Neuronal stem cell (in vitro differentiated cells): ENCODE data around the gene FBXO41.

Experiments
- DNase-seq: peaks from one replicate; pipeline ENCODE4 v3.0.0-alpha.2; 2013; ENCODE audit warnings: low spot score
- H2AFZ ChIP-seq: one replicate; pipeline ENCODE4 v1.6.1; 2013; ENCODE audit warnings: mild to moderate bottlenecking, low read length, inconsistent platforms
- H2AK5ac ChIP-seq: 2 replicates; pipeline ENCODE4 v1.6.1; 2013; ENCODE audit warnings: low read depth, mild to moderate bottlenecking, inconsistent platforms, low read length, moderate library complexity, mixed read lengths
- H2BK120ac ChIP-seq: 2 replicates; pipeline ENCODE4 v1.6.1; 2013; ENCODE audit warnings: low read depth, mild to moderate bottlenecking, inconsistent platforms, low read length, moderate library complexity, mixed read lengths
- H2BK12ac ChIP-seq: one replicate; pipeline ENCODE4 v1.6.1; 2013; ENCODE audit warnings: low read length, inconsistent platforms
- H2BK15ac ChIP-seq: 2 replicates; pipeline ENCODE4 v1.6.1; 2013; ENCODE audit warnings: mild to moderate bottlenecking, low read length, inconsistent platforms, mixed read lengths
- H2BK5ac ChIP-seq: one replicate; pipeline ENCODE4 v1.6.1; 2013; ENCODE audit warnings: inconsistent platforms, mild to moderate bottlenecking, low read length, moderate library complexity
- H3K14ac ChIP-seq: one replicate; pipeline ENCODE4 v1.6.1; 2013; ENCODE audit warnings: low read length, inconsistent platforms
- H3K18ac ChIP-seq: 2 replicates; pipeline ENCODE4 v1.6.1; 2013; ENCODE audit warnings: low read length, inconsistent platforms
- H3K23ac ChIP-seq: 2 replicates; pipeline ENCODE4 v1.6.1; 2013; ENCODE audit warnings: low read depth, mild to moderate bottlenecking, mixed read lengths, low read length, inconsistent platforms; ENCODE audit not compliant: poor library complexity
- H3K27ac ChIP-seq: replicated peaks from 3 replicates; pipeline ENCODE4 v1.5.1; 2013; ENCODE audit warnings: low read length, inconsistent platforms
- H3K27me3 ChIP-seq, 3 experiments: 2 replicates each; pipeline ENCODE4 v1.6.1; 2013; ENCODE audit warnings: low read length in 3 of 3, mild to moderate bottlenecking in 2 of 3, inconsistent platforms in 1 of 3, low read depth in 1 of 3, mixed read lengths in 1 of 3, moderate library complexity in 1 of 3; ENCODE audit not compliant: control insufficient read depth in 3 of 3, insufficient read depth in 3 of 3
- H3K36me3 ChIP-seq, 2 donors: replicated peaks in 1 of 2; 2 replicates each; pipeline ENCODE4 v1.6.1; 2013; ENCODE audit warnings: low read length in 2 of 2; ENCODE audit not compliant: control insufficient read depth in 2 of 2, insufficient read depth in 2 of 2
- H3K4ac ChIP-seq: 2 replicates; pipeline ENCODE4 v1.6.1; 2013; ENCODE audit warnings: inconsistent platforms, mild to moderate bottlenecking, low read length, moderate library complexity
- H3K4me1 ChIP-seq, 2 donors: 1 replicate in 1 of 2; 2 replicates in 1 of 2; pipeline ENCODE4 v1.6.1; 2013; ENCODE audit warnings: low read length in 2 of 2, low read depth in 1 of 2; ENCODE audit not compliant: control insufficient read depth in 2 of 2, insufficient read depth in 1 of 2
- H3K4me2 ChIP-seq: one replicate; pipeline ENCODE4 v1.6.1; 2013; ENCODE audit warnings: mild to moderate bottlenecking, low read length, inconsistent platforms; ENCODE audit not compliant: insufficient read depth, poor library complexity, severe bottlenecking
- H3K4me3 ChIP-seq, 2 donors: 2 replicates each; pipeline ENCODE4 v1.5.1; 2013; ENCODE audit warnings: low read length in 2 of 2, mild to moderate bottlenecking in 2 of 2, inconsistent platforms in 1 of 2, moderate library complexity in 1 of 2
- H3K79me1 ChIP-seq: one replicate; pipeline ENCODE4 v1.6.1; 2013; ENCODE audit warnings: low read depth, mild to moderate bottlenecking, inconsistent platforms, low read length, moderate library complexity
- H3K9ac ChIP-seq: one replicate; pipeline ENCODE4 v1.6.1; 2013; ENCODE audit warnings: mild to moderate bottlenecking, low read depth, low read length, inconsistent platforms; ENCODE audit not compliant: poor library complexity
- H3K9me3 ChIP-seq, 2 donors: replicated peaks in 1 of 2; 2 replicates each; pipeline versions ENCODE3 to v1.6.1; 2013; ENCODE audit warnings: low read length in 2 of 2, mild to moderate bottlenecking in 2 of 2, inconsistent platforms in 1 of 2, low read depth in 1 of 2, mixed read lengths in 1 of 2, moderate library complexity in 1 of 2; ENCODE audit not compliant: control insufficient read depth in 2 of 2, insufficient read depth in 1 of 2
- H4K8ac ChIP-seq: one replicate; pipeline ENCODE4 v1.6.1; 2013; ENCODE audit warnings: low read depth, mild to moderate bottlenecking, inconsistent platforms, low read length, moderate library complexity
- H4K91ac ChIP-seq: one replicate; pipeline ENCODE4 v1.6.1; 2013; ENCODE audit warnings: low read length, low read depth, mild to moderate bottlenecking, inconsistent platforms; ENCODE audit not compliant: poor library complexity
- WGBS, 2 donors: extraction: QIAGEN DNeasy Blood & Tissue Kit; methylation state at CpG; one replicate each; pipeline ENCODE4 v1.1.7; 2013; ENCODE audit warnings: missing lambda C conversion rate in 2 of 2, mixed read lengths in 1 of 2; ENCODE audit not compliant: insufficient read length in 2 of 2, insufficient replicate concordance in 1 of 2; ENCODE audit errors: extremely low coverage in 2 of 2; 5-methylcytosine and 5-hydroxymethylcytosine counted together

The FBXO41 gene

GRCh38 chr2:73235315-73236028 is 48.8 kb downstream of the FBXO41 start:
- H3K9me3 ChIP-seq = no peaks in the 10 kb centered on the region
- H3K36me3 ChIP-seq = peaks cover 14 to 51% of the 10 kb centered on the region in 2 donors
- peak overlapping the region; percentile 76 for H3K4me2 ChIP-seq
- H3K27ac ChIP-seq = no peak overlapping the region
- H2AFZ ChIP-seq = no peak overlapping the region
- H2AK5ac ChIP-seq = peak overlapping the region; percentile 86
- DNase-seq = no peak
- no peak overlapping the region for H3K4ac ChIP-seq
- no peak overlapping the region for H2BK15ac ChIP-seq
- H4K8ac ChIP-seq = no peak overlapping the region
- no peak overlapping the region for H2BK12ac ChIP-seq
- peaks cover 5% of the 10 kb centered on the region for H3K79me1 ChIP-seq
- peak overlapping the region; percentile 85 to 98 for H3K4me3 ChIP-seq
- no peak overlapping the region for H4K91ac ChIP-seq
- H3K27me3 ChIP-seq = no peaks in the 10 kb centered on the region
- no CpG with 5 or more reads among the region's 11 CpGs for WGBS, 2 donors
- no peak overlapping the region for H3K14ac ChIP-seq
- H3K18ac ChIP-seq = no peak overlapping the region
- no peak overlapping the region for H3K23ac ChIP-seq
- H2BK120ac ChIP-seq = no peak overlapping the region
- H3K4me1 ChIP-seq = peaks cover 11 to 13% of the 10 kb centered on the region in 2 donors
- H3K9ac ChIP-seq = peak overlapping the region; percentile 64
- no peak overlapping the region for H2BK5ac ChIP-seq

- peaks cover 5% of the 10 kb centered on the region for H3K79me1 ChIP-seq
- peaks cover 11 to 13% of the 10 kb centered on the region in 2 donors for H3K4me1 ChIP-seq
- no peak within 1 kb of the TSS for H4K8ac ChIP-seq
- H3K4me3 ChIP-seq = peak within 1 kb of the TSS; percentile 85 to 98
- H3K36me3 ChIP-seq = peaks cover 7 to 43% of the 10 kb centered on the region in 2 donors
- peak within 1 kb of the TSS; percentile 44 for H2BK120ac ChIP-seq
- peak; percentile 84 for DNase-seq
- peak within 1 kb of the TSS; percentile 94 for H2BK5ac ChIP-seq
- no peak within 1 kb of the TSS for H4K91ac ChIP-seq
- peak within 1 kb of the TSS; percentile 99 for H3K18ac ChIP-seq
- no peak within 1 kb of the TSS for H2BK15ac ChIP-seq
- H3K9me3 ChIP-seq = no peaks in the 10 kb centered on the region
- peak within 1 kb of the TSS; percentile 90 for H2AFZ ChIP-seq
- H3K23ac ChIP-seq = peak within 1 kb of the TSS; percentile 92
- peak within 1 kb of the TSS; percentile 97 for H3K9ac ChIP-seq
- peak within 1 kb of the TSS; percentile 23 for H2BK12ac ChIP-seq
- no peak within 1 kb of the TSS for H3K14ac ChIP-seq
- H3K27me3 ChIP-seq = no peaks in the 10 kb centered on the region
- peak within 1 kb of the TSS; percentile 84 for H3K27ac ChIP-seq
- H2AK5ac ChIP-seq = peak within 1 kb of the TSS; percentile 86
- peak within 1 kb of the TSS; percentile 76 for H3K4me2 ChIP-seq
- no CpG with 5 or more reads among the region's 69 CpGs for WGBS, 2 donors
- peak within 1 kb of the TSS; percentile 23 for H3K4ac ChIP-seq
These were observed 50.1 kb downstream of the FBXO41 start, which contains the start of gene CCT7 for GRCh38 chr2:73233932-73234832. CCT7 (plus strand) TSS chr2:73234308; CDS start chr2:73234379, 71 bp downstream.

- Histone ChIP-seq H3K18ac (peak within 1 kb of the TSS; percentile 89), H3K4me3 (peak within 1 kb of the TSS; percentile 85 to 98), H2BK15ac (no peak within 1 kb of the TSS), H3K4me2 (peak within 1 kb of the TSS; percentile 76), H3K4ac (no peak within 1 kb of the TSS), H3K23ac (peak within 1 kb of the TSS; percentile 92), H2BK12ac (peak within 1 kb of the TSS; percentile 23), H4K8ac (no peak within 1 kb of the TSS), H4K91ac (no peak within 1 kb of the TSS), H2AFZ (peak within 1 kb of the TSS; percentile 90), H3K79me1 (peaks cover 2% of the 10 kb centered on the region), H3K36me3 (peaks cover 4 to 35% of the 10 kb centered on the region in 2 donors), H3K14ac (peak within 1 kb of the TSS; percentile 60), H3K9ac (peak within 1 kb of the TSS; percentile 94), H3K9me3 (no peaks in the 10 kb centered on the region), H2AK5ac (no peak within 1 kb of the TSS), H3K27ac (peak within 1 kb of the TSS; percentile 63), H3K27me3 (no peaks in the 10 kb centered on the region), H2BK5ac (peak within 1 kb of the TSS; percentile 94), H3K4me1 (peaks cover 11% of the 10 kb centered on the region in 2 donors), H2BK120ac (no peak within 1 kb of the TSS)
- no CpG with 5 or more reads among the region's 67 CpGs for WGBS, 2 donors
- peak; percentile 100 for DNase-seq
These were observed 50.9 kb downstream of the FBXO41 start, which contains the start of gene PRADC1 for GRCh38 chr2:73233154-73233931. PRADC1 (minus strand) TSS chr2:73233239; CDS start chr2:73233160, 79 bp downstream.
